GM23338 (cell line): ENCODE results near the gene SUV39H1. TPM values are rescaled to one million over a fixed set of nuclear protein-coding genes. Genes with fewer than 3 reads are reported as not detected.

Source experiments
- ATAC-seq: fragments of 200-7000 bp; cut with Tn5 transposase; 3 replicates; pipeline ENCODE4 v1.9.1; 2020
- DNase-seq: peaks from one replicate; pipeline ENCODE4 v3.0.0-alpha.2; 2015; ENCODE audit warnings: low spot score
- H2AFZ ChIP-seq: fragments of 200-600 bp; sonication (generic); 2 replicates; pipeline ENCODE4 v1.8.0; 2016; ENCODE audit warnings: antibody characterized with exemption, mild to moderate bottlenecking, moderate library complexity
- H3F3A ChIP-seq: fragments of 200-600 bp; sonication (generic); replicated peaks from 2 replicates; pipeline ENCODE4 v1.8.0; 2017; ENCODE audit warnings: antibody characterized with exemption, mixed run types, low read depth
- H3K27ac ChIP-seq: fragments of 200-600 bp; sonication (generic); 2 replicates; pipeline ENCODE4 v1.6.1; 2016; ENCODE audit warnings: low read depth
- H3K27me3 ChIP-seq: fragments of 200-600 bp; sonication (generic); 2 replicates; pipeline ENCODE4 v1.8.0; 2016; ENCODE audit warnings: mild to moderate bottlenecking, mixed run types, moderate library complexity; ENCODE audit not compliant: insufficient read depth
- H3K36me3 ChIP-seq: fragments of 200-600 bp; sonication (generic); 2 replicates; pipeline ENCODE4 v1.8.0; 2016; ENCODE audit warnings: mild to moderate bottlenecking; ENCODE audit not compliant: insufficient read depth
- H3K4me1 ChIP-seq: fragments of 200-600 bp; sonication (generic); 2 replicates; pipeline ENCODE4 v1.8.0; 2016; ENCODE audit warnings: mild to moderate bottlenecking, moderate library complexity; ENCODE audit not compliant: insufficient read depth
- H3K4me2 ChIP-seq: fragments of 200-600 bp; sonication (generic); 2 replicates; pipeline ENCODE4 v1.7.1; 2017; ENCODE audit warnings: mixed run types
- H3K4me3 ChIP-seq: fragments of 200-600 bp; sonication (generic); 2 replicates; pipeline ENCODE4 v1.6.1; 2016; ENCODE audit warnings: mixed run types
- H3K79me2 ChIP-seq: fragments of 200-600 bp; sonication (generic); replicated peaks from 2 replicates; pipeline ENCODE4 v1.8.0; 2017; ENCODE audit warnings: mild to moderate bottlenecking; ENCODE audit not compliant: insufficient read depth
- H3K9me2 ChIP-seq: fragments of 200-600 bp; sonication (generic); 2 replicates; pipeline ENCODE4 v1.8.0; 2017; ENCODE audit not compliant: insufficient read depth
- H4K20me1 ChIP-seq: fragments of 200-600 bp; sonication (generic); replicated peaks from 2 replicates; pipeline ENCODE4 v1.8.0; 2017; ENCODE audit warnings: mild to moderate bottlenecking; ENCODE audit not compliant: insufficient read depth
- H3K27ac Mint-ChIP-seq: 2 replicates; pipeline ENCODE4 v1.8.0; 2020; ENCODE audit warnings: inconsistent platforms, mild to moderate bottlenecking, moderate library complexity, mixed read lengths
- H3K27me3 Mint-ChIP-seq: 3 replicates; pipeline ENCODE4 v1.8.0; 2022; ENCODE audit warnings: low read depth, mild to moderate bottlenecking, moderate library complexity, mixed read lengths, inconsistent platforms; ENCODE audit not compliant: insufficient read depth, poor library complexity
- H3K36me3 Mint-ChIP-seq: 3 replicates; pipeline ENCODE4 v1.8.0; 2021; ENCODE audit warnings: low read depth, mild to moderate bottlenecking, inconsistent platforms, moderate library complexity, mixed read lengths
- H3K4me1 Mint-ChIP-seq: 3 replicates; pipeline ENCODE4 v1.8.0; 2020; ENCODE audit warnings: mild to moderate bottlenecking, inconsistent platforms, mixed read lengths
- H3K4me3 Mint-ChIP-seq: 3 replicates; pipeline ENCODE4 v1.8.0; 2021; ENCODE audit warnings: moderate library complexity, mild to moderate bottlenecking, inconsistent platforms, mixed read lengths
- H3K9me3 Mint-ChIP-seq: 3 replicates; pipeline ENCODE4 v1.8.0; 2020; ENCODE audit warnings: moderate library complexity, mild to moderate bottlenecking, inconsistent platforms, mixed read lengths
- CREB1 ChIP-seq: fragments of 250-450 bp; sonication (Bioruptor Pico); IDR thresholded peaks from 2 replicates; pipeline ENCODE4 v1.5.0; 2020; ENCODE audit warnings: low read depth, mild to moderate bottlenecking, moderate library complexity
- CTCF ChIP-seq, 2 experiments: fragments of 200-600 bp in 1 of 2; sonication (generic) in 1 of 2; conservative IDR thresholded peaks; 2 replicates each; pipeline versions ENCODE4 v1.5.1 to v1.6.1; 2016 to 2017; ENCODE audit warnings: antibody characterized with exemption in 2 of 2, low read depth in 2 of 2, mild to moderate bottlenecking in 2 of 2, moderate library complexity in 1 of 2
- EZH2 ChIP-seq: fragments of 200-600 bp; sonication (generic); IDR thresholded peaks from one replicate; pipeline ENCODE4 v1.8.0; 2017; ENCODE audit warnings: antibody characterized with exemption, mild to moderate bottlenecking, low read depth; ENCODE audit not compliant: unreplicated experiment
- NANOG ChIP-seq: IDR thresholded peaks from 2 replicates; pipeline ENCODE4 v1.6.1; 2016; ENCODE audit warnings: antibody characterized with exemption, borderline replicate concordance
- STAT1 ChIP-seq: IDR thresholded peaks from one replicate; pipeline ENCODE4 v1.6.1; 2016; ENCODE audit warnings: antibody characterized with exemption; ENCODE audit not compliant: unreplicated experiment
- ZNF114 ChIP-seq: fragments of 250-450 bp; sonication (Bioruptor Pico); IDR thresholded peaks from 2 replicates; pipeline ENCODE4 v1.5.0; 2020; ENCODE audit warnings: mild to moderate bottlenecking, moderate library complexity
- ZNF331 ChIP-seq: fragments of 250-450 bp; sonication (Bioruptor Pico); IDR thresholded peaks from 2 replicates; pipeline ENCODE4 v1.5.0; 2020; ENCODE audit warnings: low read depth, mild to moderate bottlenecking, moderate library complexity
- ZNF462 ChIP-seq: fragments of 250-450 bp; sonication (Bioruptor Pico); IDR thresholded peaks from 2 replicates; pipeline ENCODE4 v1.5.0; 2020; ENCODE audit warnings: mild to moderate bottlenecking, moderate library complexity
- polyA plus RNA-seq: library from polyadenylated mRNA; unstranded; fragments of >200 nt; fragmentation: Nextera tagmentation; extraction: Ambion mirVana; gene quantifications from 2 replicates; pipeline ENCODE4 v1.2.1, GENCODE V29; 2016
- total RNA-seq: library from RNA; depleted of rRNA; stranded (reverse); fragments of >200 nt; shearing (Covaris generic); gene quantifications from 2 replicates; pipeline ENCODE4 v1.2.3, GENCODE V29; 2014

The SUV39H1 gene
- total and polyA plus RNA-seq, 2 experiments from 2014 or later: 9.5 to 15.2 TPM

GRCh38 chrX:48703642-48704481, 7.3 kb downstream of the SUV39H1 start (continued):
- TF ChIP-seq CTCF (conservative IDR thresholded peaks at IDR 0.05; ENCODE audit: low read depth in 2 of 2) (no peak), ZNF331 (CRISPR knock-in tag) (no peak), NANOG (no peak), ZNF462 (CRISPR knock-in tag) (no peak)

GRCh38 chrX:48705871-48706270, 9.3 kb downstream of the SUV39H1 start:
- no peaks in the 10 kb centered on the region for H3K9me2 ChIP-seq
- no peak overlapping the region for H3K4me3 ChIP-seq
- H3K4me3 Mint-ChIP-seq: no peak overlapping the region
- H3K36me3 ChIP-seq: no peaks in the 10 kb centered on the region
- peaks cover 5% of the 10 kb centered on the region for H3K27me3 Mint-ChIP-seq
- no peak overlapping the region for H3K4me2 ChIP-seq
- H3K27ac ChIP-seq: no peak overlapping the region
- H3F3A ChIP-seq: no peaks in the 10 kb centered on the region
- H3K27me3 ChIP-seq: peaks cover 2% of the 10 kb centered on the region; the same call in 1 of the 2 replicates
- no peak; the same call in 2 of the 3 replicates for ATAC-seq
- peaks cover 47% of the 10 kb centered on the region for H3K36me3 Mint-ChIP-seq
- H3K79me2 ChIP-seq: no peaks in the 10 kb centered on the region
- H2AFZ ChIP-seq: no peak overlapping the region
- no peaks in the 10 kb centered on the region; the same call in 1 of the 2 replicates for H4K20me1 ChIP-seq
- H3K9me3 Mint-ChIP-seq: no peaks in the 10 kb centered on the region
- no peak for DNase-seq
- peaks cover 2% of the 10 kb centered on the region; the same call in 2 of the 3 replicates for H3K4me1 Mint-ChIP-seq
- no peak overlapping the region for H3K27ac Mint-ChIP-seq
- no peaks in the 10 kb centered on the region for H3K4me1 ChIP-seq
- TF ChIP-seq ZNF114 (no peak), NANOG (no peak), STAT1 (no peak), EZH2 (no peak), CREB1 (CRISPR knock-in tag) (no peak)
